Loucy (cell line): Measurements from ENCODE around the gene SHB.

Source experiments
- EZH2phosphoT487 ChIP-seq: fragments of 200-600 bp; IDR thresholded peaks from 2 replicates; pipeline ENCODE4 v1.6.1; 2018; ENCODE audit warnings: antibody characterized with exemption, mild to moderate bottlenecking, moderate library complexity, borderline replicate concordance
- TF ChIP-seq, protein P1 (sequence below): fragments of 200-600 bp; sonication (generic); conservative IDR thresholded peaks from 2 replicates; pipeline ENCODE4 v1.5.1; 2014; ENCODE audit warnings: mild to moderate bottlenecking, antibody characterized with exemption, low read length

DNA sequence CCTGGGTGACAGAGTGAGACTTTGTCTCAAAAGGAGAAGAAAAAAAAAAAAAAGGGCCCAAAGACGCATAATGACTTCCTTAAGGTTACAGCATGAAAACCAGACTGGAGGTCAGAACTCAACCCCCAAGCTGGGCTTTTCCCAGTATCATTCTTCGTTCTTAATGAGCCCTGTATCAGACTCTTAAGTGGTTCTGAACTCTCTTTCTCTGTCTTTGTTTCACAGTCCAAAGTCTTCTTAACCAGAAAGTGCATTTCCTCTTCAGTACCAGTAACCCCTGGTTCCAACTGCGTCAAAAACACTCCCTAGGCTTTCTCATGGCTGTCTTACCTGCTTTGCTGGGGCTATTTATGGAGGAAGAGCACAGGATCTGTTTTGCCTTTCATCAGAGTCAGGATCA, 38.4 kb upstream of the SHB start:
- TF ChIP-seq, protein P1, sequence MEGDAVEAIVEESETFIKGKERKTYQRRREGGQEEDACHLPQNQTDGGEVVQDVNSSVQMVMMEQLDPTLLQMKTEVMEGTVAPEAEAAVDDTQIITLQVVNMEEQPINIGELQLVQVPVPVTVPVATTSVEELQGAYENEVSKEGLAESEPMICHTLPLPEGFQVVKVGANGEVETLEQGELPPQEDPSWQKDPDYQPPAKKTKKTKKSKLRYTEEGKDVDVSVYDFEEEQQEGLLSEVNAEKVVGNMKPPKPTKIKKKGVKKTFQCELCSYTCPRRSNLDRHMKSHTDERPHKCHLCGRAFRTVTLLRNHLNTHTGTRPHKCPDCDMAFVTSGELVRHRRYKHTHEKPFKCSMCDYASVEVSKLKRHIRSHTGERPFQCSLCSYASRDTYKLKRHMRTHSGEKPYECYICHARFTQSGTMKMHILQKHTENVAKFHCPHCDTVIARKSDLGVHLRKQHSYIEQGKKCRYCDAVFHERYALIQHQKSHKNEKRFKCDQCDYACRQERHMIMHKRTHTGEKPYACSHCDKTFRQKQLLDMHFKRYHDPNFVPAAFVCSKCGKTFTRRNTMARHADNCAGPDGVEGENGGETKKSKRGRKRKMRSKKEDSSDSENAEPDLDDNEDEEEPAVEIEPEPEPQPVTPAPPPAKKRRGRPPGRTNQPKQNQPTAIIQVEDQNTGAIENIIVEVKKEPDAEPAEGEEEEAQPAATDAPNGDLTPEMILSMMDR = no peak
- TF ChIP-seq EZH2phosphoT487 = no peak
